Measurements from ENCODE around the gene PHPT1.
A peak's percentile ranks its signal among the peaks of the same experiment; 100 is the strongest.
"Not testable (repeated sequence)": the region's sequence is repeated elsewhere in the genome, so short reads cannot be mapped to it uniquely, and the experiment has no call there.

The PHPT1 gene

DNA sequence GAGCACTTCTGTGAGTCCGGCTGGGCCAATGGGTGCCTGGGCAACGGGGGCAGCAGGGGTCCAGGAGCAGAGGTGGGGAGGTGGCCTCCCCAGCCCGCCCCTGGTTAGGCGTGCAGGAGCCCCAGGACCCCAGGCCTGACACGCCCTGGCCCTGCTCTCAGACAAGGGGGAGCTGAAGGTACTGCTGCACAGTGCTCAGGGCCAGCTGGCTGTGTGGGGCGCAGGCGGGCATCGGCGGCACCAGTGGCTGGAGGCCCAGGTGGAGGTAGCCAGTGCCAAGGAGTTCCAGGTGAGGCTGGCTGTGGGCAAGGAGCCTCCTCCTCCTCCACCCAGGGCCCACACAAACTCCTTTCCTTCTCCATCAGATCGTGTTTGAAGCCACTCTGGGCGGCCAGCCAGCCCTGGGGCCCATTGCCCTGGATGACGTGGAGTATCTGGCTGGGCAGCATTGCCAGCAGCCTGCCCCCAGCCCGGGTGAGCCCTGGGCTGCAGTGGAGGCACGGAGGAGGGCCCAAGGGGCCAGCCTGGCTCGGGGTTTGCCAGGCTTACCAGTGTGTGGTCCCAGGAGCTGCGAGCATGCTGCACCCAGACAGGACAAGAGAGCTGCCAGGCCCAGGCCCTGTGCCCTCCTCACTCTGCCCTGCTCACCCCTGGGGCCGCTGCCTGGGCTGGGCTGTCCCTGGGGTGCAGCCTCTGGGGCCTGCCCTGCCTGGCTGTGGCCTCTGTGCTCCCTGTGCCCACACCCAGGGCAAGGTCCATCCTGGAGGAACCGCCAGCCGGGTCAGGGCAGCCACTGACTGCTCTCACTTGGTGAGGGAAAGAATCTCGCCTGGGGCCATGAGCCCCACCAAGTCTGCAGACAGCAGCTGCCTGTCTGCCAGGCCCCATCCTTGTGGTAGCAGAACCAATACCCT is 9.9 kb downstream of the PHPT1 start:
- DNase-seq (ENCODE audit: low read depth in 2 of 2), result no peak

DNA sequence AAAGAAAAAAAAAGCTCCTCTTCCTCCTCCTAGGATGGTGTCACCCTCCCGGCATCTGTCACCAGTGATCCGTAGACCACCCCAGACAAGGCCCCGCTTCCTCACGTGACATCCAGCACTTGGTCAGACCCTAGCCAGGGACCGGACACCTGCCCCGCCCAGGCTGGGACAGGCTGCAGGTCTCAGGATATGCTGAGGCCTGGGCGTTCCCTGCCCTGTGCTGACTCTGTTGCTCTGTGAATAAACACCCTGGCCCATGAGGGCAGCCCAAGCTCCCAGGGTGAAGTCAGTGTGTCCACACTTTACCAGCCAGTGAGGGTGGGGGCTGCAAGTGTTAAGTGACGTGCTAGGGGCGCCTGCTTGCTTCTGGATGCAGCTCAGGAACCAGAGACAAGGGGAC is 11.3 kb downstream of the PHPT1 start:
- DNase-seq (ENCODE audit: low read depth in 2 of 2), result no peak

GRCh38 chr9:136860933-136861873 is 12.0 kb downstream of the PHPT1 start:
- no peak for DNase-seq (ENCODE audit: low read depth in 2 of 2)

GRCh38 chr9:136861874-136862457 is 12.8 kb downstream of the PHPT1 start:
- no peak for DNase-seq (ENCODE audit: low read depth in 2 of 2)

DNA sequence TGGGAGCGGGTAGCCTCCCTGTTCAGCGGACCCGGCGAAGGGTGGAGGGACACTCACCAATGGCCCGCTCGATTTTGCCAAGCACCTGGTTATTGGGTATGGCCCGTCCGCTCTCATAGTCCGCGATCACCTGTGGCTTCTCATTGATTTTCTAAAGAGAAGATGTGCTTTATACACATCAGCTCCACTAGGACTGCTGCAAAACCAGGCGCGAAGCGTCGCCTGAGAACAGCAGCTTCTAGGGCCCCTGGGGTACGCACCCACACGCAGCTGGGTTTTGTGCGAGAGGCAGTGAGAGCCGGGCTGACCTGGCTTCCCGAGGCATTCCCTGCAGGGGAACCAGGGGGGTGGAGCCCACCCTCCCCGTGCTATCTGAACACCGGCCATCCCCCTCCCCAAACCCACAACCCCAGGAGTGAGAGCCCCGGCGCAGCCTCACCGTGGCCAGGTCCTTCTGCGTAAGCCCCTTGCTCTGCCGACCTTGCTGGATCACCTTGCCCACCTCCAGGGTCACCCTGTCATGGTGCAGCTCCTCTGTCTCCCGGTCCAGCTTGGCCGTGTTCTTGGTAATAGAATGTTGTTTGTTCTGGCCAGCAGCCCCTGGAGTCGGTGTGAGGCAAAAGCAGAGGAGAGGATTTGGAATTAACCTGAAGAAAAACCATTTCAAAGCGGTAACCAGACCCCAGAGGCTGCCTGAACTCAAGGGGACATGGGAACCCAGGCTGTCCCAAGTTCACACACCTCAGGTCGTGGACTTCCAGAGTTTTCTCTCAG is 13.8 kb downstream of the PHPT1 start:
- DNase-seq (ENCODE audit: low read depth in 2 of 2), result no peak

GRCh38 chr9:136863623-136864273 is 14.5 kb downstream of the PHPT1 start:
- no peak for DNase-seq (ENCODE audit: low read depth in 2 of 2)

DNA sequence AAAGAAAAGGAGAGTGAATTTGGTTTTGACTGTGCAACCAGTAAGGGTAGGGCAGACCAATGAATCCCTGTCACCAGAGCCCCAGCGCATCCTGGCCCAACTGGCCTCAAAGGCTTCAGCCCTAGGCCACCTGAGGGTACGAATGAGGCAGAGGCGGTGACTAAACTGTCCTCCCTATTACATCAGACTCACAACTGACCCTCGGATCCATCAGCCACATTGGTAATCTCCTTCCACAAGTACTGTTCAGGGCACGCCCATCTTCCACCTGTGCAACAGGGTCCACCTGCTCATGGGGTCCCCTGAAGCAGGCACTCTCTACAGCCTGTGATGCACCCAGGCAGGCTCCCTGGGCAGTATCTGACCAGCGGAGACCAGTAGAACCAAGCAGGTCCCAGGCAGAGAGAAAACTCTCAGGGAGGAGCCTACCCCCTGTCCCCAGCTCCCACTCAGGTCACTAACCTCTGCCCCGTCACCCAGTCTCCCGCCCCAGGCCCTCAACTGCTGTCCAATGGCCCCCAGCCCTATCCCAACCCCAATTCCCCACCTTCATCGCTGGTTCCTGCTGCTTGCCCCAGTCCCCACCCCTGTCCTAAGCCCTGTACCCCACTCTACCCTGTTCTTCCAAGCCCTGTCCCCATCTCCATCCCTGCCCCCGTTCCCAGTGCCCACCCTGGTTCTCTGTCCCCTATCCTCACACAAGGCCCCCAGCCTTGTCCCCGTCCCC is 16.0 kb downstream of the PHPT1 start:
- DNase-seq (ENCODE audit: low read depth in 2 of 2), result no peak

DNA sequence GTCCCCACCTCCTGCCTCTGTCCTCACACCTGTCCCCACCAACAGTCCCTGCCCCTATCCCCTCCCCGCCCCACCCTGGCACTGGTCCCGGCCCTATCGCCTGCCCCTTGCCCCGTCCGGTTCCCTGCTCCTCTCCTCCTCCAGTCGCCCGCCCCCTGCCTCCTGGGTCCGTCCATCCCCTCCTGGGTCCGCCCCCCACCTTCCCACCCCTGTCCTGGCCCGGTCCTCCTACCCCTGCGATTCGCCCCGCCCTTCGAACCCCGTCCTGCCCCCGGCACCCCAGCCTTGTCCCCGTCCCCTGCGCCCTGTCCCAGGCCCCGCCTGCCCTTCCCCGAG is 16.5 kb downstream of the PHPT1 start:
- no peak for DNase-seq (ENCODE audit: low read depth in 2 of 2)

DNA sequence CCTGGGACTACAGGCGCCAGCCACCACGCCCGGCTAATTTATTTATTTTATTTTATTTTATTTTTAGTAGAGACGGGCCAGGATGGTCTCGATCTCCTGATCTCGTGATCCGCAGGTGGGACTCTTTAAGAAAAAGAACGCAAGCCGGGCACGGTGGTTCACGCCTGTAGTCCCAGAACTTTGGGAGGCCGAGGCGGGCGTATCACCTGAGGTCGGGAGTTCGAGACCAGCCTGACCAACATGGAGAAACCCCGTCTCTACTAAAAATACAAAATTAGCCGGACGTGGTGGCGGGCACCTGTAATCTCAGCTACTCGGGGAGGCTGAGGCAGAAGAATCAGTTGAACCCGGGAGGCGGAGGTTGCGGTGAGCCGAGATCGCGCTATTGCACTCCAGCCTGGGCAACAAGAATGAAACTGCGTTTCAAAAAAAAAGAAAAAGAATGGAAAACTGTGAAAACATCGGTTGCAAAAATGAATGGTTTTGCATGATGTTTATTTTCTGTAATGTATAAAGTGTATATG is 17.8 kb downstream of the PHPT1 start:
- DNase-seq (ENCODE audit: low read depth in 2 of 2), result not testable (repeated sequence)

DNA sequence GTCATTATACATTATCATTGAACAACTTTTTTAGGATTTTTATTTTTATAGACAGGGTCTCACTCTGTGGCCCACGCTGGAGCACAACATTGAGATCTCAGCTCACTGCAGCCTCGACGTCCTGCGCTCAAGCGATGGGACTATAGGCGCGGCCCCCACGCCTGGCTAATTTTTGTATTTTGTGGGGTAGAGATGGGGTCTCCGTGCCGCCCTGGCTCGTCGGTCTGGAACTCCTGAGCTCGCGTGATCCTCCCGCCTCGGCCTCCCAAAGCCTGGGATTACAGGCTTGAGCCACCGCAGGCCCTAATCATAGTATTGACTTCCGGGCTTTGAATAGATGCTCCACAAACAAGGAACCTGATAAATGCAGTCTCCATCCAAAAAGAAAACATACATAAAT is 18.3 kb downstream of the PHPT1 start:
- DNase-seq (ENCODE audit: low read depth in 2 of 2), result no peak

- no peak for DNase-seq (ENCODE audit: low read depth in 2 of 2)
Observed at GRCh38 chr9:136867917-136868316, 18.7 kb downstream of the PHPT1 start.

- DNase-seq (ENCODE audit: low read depth in 2 of 2), result no peak
Observed at GRCh38 chr9:136868644-136869043, 19.4 kb downstream of the PHPT1 start.

DNA sequence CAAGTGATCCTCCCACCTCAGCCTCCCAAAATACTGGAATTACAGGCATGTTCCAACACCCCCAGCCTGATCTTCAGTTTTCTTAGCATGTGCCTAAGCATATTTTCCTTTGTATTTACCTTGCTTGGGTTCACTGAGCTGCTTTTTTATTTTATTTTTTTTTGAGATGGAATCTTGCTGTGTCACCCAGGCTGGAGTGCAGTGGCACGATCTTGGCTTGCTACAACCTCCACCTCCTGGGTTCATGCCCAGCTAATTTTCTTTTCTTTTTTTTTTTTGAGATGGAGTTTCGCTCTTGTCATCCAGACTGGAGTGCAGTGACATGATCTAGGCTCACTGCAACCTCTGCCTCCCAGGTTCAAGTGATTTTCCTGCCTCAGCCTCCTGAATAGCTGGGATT is 20.4 kb downstream of the PHPT1 start:
- DNase-seq (ENCODE audit: low read depth in 2 of 2), result not testable (repeated sequence)

DNA sequence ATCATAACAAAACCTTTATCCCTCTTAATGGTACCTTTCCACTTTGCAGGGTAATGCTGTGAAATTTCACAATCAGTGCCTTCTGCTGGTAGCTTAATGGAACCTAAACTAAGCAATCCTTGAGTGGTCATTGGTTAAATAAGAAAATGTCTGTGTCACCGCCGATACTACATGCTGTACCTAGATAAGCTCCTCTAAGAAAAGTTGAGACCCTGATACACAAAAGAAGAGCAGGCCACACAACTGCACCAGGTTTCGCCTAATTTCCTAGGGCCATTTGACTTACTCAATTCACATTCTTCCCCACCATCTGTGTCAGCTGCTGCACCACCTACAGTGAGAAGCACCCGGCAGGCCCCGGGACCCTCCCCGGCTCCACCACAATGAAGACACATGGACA is 25.9 kb downstream of the PHPT1 start:
- DNase-seq (ENCODE audit: low read depth in 2 of 2), result no peak

DNA sequence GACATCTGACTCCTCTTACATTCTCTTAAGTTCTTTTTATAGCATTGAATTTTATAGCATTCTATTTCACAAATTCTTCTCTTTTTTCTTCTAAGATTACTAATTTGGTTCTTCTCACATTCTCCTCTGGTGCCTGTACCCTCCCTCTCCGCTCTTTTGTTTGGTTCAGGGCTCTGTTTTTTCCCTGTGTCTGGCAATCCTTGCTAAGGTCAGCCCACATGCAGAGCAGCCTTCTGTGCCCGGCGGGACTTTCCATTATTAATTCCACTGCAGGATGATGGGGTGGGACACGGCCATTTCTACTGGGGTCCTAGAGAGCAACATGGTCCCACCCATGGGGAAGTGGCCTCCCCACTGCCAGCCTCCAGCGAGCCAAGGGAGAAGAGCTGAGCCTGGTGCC is 27.3 kb downstream of the PHPT1 start:
- no peak for DNase-seq (ENCODE audit: low read depth in 2 of 2)

DNA sequence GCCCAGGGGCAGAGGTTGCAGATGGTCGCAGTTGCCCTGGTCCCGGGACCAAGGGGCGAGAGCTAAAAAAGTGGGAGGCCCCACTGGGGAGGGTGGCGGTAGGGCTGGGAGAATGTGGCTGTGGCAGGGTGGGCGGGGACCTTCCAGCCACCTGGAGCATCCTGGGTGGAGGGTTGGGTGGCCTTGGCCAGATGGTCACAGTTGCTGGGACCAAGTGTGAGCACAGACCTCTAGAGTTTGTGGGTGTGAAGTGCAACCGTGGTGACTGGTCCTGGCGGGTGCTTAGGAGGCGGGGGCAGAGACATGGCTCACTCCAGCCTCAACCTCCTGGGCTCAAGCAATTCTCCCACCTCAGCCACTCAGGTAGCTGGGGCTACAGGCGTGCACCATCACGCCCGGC is 31.4 kb downstream of the PHPT1 start:
- DNase-seq (ENCODE audit: low read depth in 2 of 2), result no peak

- peak; percentile 48 to 51 for DNase-seq (ENCODE audit: low read depth in 2 of 2)
Observed at GRCh38 chr9:136881691-136882108, 32.5 kb downstream of the PHPT1 start.

DNA sequence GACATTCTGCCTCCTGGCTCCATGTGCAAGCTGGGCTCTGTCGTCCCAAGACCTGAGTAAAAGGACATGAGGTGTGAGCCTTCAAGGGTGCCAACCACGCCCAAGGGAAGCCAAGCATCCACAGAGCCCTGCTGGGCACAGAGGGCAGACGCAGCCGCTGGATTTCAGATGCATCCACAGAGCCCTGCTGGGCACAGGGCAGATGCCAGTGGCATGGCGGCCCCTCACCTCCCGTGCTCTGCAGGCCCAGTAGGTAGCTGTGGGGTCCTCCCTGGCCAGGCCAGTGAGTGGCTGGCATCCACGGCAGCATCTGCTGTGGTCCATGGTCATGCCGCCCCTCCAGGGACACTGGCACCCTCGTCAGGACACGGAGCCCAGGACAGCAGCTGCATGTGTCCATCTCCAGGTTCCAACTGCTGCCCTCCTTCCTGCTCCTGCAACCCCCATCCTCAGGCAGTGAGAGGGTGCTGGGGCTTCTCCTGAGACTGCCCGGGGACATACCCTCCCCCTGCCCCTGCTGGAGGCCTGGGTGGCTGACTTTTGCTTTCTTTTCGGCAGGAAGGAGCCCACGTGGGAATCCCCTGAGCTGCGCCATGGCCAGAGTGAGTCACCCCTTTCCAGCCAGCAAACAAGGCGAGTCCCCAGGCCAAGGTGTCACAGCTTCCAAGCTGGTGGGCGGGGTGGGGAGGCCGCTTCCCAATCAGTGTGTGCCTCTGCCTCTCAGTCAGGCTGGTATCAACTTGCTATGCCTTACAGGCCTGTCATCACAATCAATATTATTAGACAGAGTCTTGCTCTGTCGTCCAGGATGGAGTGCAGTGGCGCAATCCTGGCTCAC is 33.1 kb downstream of the PHPT1 start:
- peak; percentile 81 to 92 for DNase-seq (ENCODE audit: low read depth in 2 of 2)

DNA sequence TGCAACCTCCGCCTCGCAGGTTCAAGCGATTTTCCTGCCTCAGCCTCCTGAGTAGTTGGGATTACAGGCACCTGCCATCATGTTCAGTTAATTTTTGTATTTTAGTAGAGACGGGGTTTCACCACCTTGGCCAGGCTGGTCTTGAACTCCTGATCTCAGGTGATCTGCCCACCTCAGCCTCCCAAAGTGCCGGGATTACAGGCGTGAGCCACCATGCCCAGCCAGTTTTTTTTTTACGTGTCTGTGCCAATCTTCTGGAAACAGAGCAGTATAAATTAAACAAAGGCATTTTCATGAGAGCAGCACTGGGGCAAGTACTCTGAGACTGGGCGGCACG is 33.7 kb downstream of the PHPT1 start:
- DNase-seq (ENCODE audit: low read depth in 2 of 2), result not testable (repeated sequence)

Measured in stimulated activated CD4-positive, alpha-beta T cell treated with anti-CD3 and anti-CD28 coated beads, Interleukin-4, amount 100 ng/mL, for 48 hours (primary cell).